Activated naive CD8-positive, alpha-beta T cell (primary cell): ENCODE results near the gene DLX4.

Experiments used
- H3K27ac Mint-ChIP-seq: one replicate; pipeline ENCODE4 v1.8.0; 2021; ENCODE audit warnings: mixed read lengths
- H3K27me3 Mint-ChIP-seq: one replicate; pipeline ENCODE4 v1.8.0; 2021; ENCODE audit warnings: mixed read lengths
- H3K36me3 Mint-ChIP-seq: one replicate; pipeline ENCODE4 v1.8.0; 2021; ENCODE audit warnings: mixed read lengths
- H3K4me1 Mint-ChIP-seq: one replicate; pipeline ENCODE4 v1.8.0; 2021; ENCODE audit warnings: low read depth, mixed read lengths
- H3K4me3 Mint-ChIP-seq: one replicate; pipeline ENCODE4 v1.8.0; 2021; ENCODE audit warnings: mild to moderate bottlenecking, mixed read lengths
- H3K9me3 Mint-ChIP-seq: one replicate; pipeline ENCODE4 v1.8.0; 2021; ENCODE audit warnings: low read depth, mixed read lengths

DLX4 gene

DNA sequence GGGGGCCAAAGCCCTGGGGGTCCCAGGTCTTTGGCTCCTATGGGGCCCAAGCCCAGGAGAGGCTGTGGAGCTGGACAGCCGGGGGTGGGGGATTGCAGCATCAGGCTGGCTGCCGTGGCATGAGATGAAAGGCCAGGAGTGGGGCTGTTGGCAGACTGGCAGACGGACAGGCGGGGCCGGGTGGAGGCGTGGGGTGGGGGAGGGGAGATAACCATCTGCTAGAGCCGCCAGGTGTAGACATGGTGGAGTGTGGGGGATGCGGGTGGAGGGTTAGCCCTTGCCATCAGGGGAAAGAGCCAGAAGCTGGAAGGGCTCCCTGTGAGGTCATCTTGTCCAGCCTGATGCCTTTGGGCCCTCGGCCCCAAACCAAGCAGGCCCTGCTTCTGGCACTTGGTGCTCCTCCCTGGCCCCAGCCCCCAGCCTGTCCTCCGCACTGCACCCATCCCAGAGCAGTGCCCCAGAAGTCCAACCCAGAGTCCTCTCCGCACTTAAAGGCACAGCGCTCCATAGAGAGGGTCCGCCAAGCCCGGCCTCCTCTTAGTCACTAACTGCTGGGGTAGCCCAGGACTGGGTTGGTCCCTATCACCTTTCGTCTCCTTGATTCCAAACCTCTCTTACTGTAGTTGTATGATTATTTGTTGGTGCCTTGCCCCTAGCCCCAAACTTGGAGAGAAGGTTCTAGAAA, 33.3 kb upstream of the DLX4 start:
- H3K27ac Mint-ChIP-seq: no peak overlapping the region
- no peaks in the 10 kb centered on the region for H3K36me3 Mint-ChIP-seq
- no peaks in the 10 kb centered on the region for H3K9me3 Mint-ChIP-seq
- H3K4me3 Mint-ChIP-seq: no peak overlapping the region
- H3K27me3 Mint-ChIP-seq: peaks cover 10% of the 10 kb centered on the region
- H3K4me1 Mint-ChIP-seq: no peaks in the 10 kb centered on the region

DNA sequence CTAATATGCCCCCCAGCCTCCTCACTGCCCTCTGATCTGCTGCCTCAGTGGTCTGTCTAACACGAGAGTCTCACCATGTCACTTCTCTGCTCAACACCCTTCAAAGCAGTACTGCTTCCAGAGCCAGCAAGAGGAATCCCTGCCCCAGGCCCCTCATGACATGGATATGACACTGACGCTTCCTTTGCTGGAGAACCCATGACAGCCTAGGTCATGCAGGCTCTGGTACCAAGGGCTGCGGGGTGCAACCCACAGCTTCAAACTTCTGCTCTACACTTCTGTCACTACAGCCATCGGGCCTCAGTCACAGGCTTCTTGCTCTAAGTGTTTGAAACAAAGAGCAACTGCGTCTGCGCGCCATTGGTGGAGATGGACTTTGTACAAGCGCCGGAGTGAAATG, 32.6 kb upstream of the DLX4 start:
- H3K4me3 Mint-ChIP-seq: no peak overlapping the region
- H3K27me3 Mint-ChIP-seq: peaks cover 9% of the 10 kb centered on the region
- H3K27ac Mint-ChIP-seq: no peak overlapping the region
- no peaks in the 10 kb centered on the region for H3K9me3 Mint-ChIP-seq
- H3K4me1 Mint-ChIP-seq: no peaks in the 10 kb centered on the region
- H3K36me3 Mint-ChIP-seq: no peaks in the 10 kb centered on the region

DNA sequence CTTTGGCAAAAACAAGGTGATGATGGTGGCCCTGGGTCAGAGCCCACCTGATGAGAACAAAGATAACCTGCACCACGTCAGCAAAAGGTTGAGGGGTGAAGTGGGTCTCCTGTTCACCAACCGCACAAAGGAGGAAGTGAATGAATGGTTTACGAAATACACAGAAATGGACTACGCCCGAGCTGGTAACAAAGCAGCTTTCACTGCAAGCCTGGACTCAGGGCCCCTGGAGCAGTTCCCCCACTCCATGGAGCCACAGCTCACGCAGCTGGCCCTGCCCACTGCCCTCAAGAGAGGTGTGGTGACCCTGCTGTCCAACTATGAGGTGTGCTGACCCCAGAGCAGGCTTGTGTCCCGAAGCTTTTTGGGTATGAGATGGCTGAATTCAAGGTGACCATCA, 29.7 kb upstream of the DLX4 start:
- no peak overlapping the region for H3K4me3 Mint-ChIP-seq

DNA sequence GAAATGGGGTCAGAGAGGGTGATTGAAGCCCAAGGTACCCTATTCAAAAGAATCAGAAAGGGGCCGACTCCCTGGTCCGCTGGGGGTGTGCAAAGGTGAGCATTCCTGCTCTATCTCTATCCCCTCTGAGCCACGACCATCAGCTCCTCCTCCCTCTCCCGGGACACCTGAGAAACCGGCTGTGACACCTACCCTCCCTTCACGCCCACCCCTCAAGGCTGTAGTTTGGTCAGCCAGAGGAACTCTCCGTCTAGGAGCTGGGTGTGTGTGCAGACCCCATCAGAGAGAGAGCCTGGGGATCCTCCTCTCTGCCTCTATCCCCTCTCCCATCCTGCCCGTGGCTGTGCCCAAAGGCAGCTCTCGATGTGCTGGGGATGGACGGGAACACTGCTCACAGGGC, 27.6 kb upstream of the DLX4 start:
- peaks cover 6% of the 10 kb centered on the region for H3K27me3 Mint-ChIP-seq
- H3K4me3 Mint-ChIP-seq: no peak overlapping the region
- H3K9me3 Mint-ChIP-seq: no peaks in the 10 kb centered on the region
- H3K27ac Mint-ChIP-seq: no peak overlapping the region
- no peaks in the 10 kb centered on the region for H3K36me3 Mint-ChIP-seq
- no peaks in the 10 kb centered on the region for H3K4me1 Mint-ChIP-seq

More for the DNA sequence above, 29.7 kb upstream of the DLX4 start:
- Mint-ChIP-seq H3K9me3 (no peaks in the 10 kb centered on the region), H3K27me3 (peaks cover 5% of the 10 kb centered on the region), H3K4me1 (no peaks in the 10 kb centered on the region), H3K27ac (no peak overlapping the region), H3K36me3 (no peaks in the 10 kb centered on the region)

DNA sequence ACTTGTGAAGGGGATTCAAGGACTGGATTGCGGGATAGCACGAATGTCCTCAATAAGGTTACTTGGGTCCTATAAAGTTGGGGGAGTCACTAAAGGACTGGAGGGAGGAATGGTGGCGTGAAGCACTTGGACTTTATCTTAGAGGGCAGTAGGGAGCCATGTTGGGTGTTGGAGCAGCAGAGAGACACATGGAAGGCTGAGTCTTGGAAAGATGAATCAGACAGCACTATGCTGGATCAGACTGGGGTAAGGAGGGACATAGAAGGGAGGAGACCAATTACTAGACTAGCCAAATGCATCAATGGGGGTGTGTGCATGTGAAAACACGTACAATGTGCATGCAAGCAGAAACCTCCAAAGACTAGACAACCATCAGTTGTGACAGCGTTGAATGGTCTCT, 26.0 kb upstream of the DLX4 start:
- peaks cover 6% of the 10 kb centered on the region for H3K27me3 Mint-ChIP-seq
- no peak overlapping the region for H3K4me3 Mint-ChIP-seq
- no peak overlapping the region for H3K27ac Mint-ChIP-seq
- no peaks in the 10 kb centered on the region for H3K9me3 Mint-ChIP-seq
- H3K4me1 Mint-ChIP-seq: no peaks in the 10 kb centered on the region
- no peaks in the 10 kb centered on the region for H3K36me3 Mint-ChIP-seq

DNA sequence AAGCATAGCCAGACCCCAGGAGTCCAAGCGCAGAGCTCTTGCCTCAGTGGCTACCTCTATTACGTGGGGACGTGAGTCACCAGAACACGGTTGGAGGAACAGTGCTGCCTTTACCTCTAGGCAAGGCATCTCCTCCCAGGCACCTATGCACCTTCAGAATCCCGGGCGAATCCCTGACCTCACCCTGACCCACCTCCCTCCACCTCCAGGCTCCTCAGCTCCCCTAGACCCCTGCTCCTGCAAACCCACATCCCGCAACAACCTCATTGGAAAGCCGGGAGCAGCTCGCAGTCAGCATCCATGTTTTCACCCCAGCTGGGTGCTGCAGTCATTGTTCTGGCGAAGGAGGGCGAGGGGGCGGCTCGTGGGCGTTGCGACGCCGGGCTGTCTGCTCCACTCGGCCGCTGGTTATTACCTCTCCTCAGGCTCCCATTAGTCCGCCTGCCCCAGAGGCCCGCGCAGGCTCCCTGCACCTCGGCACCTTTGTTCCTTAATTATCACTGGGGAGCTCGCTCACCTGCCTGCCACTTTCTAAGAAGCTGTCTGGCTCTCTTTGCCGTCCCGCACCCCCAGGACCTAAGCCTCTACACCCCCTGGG, 24.6 kb upstream of the DLX4 start:
- Mint-ChIP-seq H3K4me3 (no peak overlapping the region), H3K27ac (no peak overlapping the region), H3K36me3 (no peaks in the 10 kb centered on the region), H3K27me3 (peaks cover 6% of the 10 kb centered on the region), H3K9me3 (no peaks in the 10 kb centered on the region), H3K4me1 (no peaks in the 10 kb centered on the region)

DNA sequence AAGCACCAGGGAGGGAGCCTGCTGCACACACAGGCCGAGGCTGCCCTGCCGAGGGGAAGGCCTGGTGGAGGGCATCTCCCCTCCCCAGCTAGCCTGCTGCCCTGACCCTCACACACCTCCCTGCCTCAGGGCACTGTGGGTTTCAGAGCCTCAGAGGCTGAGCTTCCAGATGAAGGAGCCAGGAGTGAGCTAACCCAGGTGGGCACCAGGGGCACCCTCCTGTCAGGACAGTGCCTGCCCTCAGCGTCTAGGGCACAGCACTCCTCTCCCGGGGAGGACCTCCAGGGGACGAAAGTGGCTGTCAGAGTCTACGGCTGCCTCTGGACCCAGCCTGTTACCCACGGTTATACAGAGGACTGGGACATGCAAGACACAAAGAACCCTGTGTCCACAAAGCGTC, 22.8 kb upstream of the DLX4 start:
- Mint-ChIP-seq H3K4me3 (no peak overlapping the region), H3K27ac (no peak overlapping the region), H3K9me3 (no peaks in the 10 kb centered on the region), H3K27me3 (peaks cover 11% of the 10 kb centered on the region), H3K36me3 (no peaks in the 10 kb centered on the region), H3K4me1 (no peaks in the 10 kb centered on the region)

DNA sequence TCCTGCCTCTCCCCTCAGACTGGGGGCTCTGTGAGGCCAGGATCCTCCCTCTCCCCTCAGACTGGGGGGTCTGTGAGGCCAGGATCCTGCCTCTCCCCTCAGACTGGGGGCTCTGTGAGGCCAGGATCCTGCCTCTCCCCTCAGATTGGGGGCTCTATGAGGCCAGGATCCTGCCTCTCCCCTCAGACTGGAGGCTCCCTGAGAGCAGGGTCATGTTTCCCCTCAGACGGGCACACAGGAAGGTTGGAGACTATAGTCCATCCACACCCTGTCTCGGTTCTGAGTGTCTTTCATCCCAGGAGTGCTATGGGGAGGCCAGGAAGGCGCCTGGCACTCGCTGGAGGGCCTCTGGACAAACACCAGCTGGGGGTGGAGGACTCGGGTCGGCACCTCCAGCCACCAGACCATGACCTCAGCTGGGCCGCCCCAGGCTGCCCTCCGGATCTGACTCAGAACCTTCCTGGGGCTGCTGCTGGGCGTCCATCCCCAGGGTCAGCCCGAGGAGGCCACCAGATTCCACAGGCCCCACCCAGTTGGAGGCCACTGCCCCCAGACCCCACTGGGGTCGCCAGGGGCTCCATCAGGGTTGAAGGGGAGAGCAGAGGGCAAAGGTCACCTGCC, 21.9 kb upstream of the DLX4 start:
- Mint-ChIP-seq H3K9me3 (no peaks in the 10 kb centered on the region), H3K4me3 (no peak overlapping the region), H3K27me3 (peaks cover 11% of the 10 kb centered on the region), H3K36me3 (no peaks in the 10 kb centered on the region), H3K4me1 (no peaks in the 10 kb centered on the region), H3K27ac (no peak overlapping the region)

DNA sequence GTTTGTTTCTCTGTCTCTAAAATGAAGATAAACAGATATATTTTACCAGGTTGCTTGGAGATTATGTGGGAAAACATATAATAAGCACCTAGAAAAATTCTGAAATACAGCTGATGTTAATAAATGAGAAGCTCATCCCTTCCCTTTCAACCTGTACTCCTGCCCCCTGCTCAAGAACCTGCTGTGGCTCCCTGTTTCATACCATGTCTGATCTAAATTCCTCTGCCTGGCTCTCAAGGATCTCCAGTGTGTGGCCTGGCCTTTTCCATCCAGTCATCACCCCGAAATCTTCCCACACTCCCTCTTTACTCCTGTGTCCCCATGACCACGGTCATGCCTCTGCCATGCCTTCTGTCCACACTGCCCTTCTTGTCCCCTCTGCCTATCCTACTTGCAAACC, 19.4 kb upstream of the DLX4 start:
- Mint-ChIP-seq H3K27me3 (peaks cover 10% of the 10 kb centered on the region), H3K27ac (no peak overlapping the region), H3K36me3 (no peaks in the 10 kb centered on the region), H3K4me1 (no peaks in the 10 kb centered on the region), H3K4me3 (no peak overlapping the region), H3K9me3 (no peaks in the 10 kb centered on the region)

DNA sequence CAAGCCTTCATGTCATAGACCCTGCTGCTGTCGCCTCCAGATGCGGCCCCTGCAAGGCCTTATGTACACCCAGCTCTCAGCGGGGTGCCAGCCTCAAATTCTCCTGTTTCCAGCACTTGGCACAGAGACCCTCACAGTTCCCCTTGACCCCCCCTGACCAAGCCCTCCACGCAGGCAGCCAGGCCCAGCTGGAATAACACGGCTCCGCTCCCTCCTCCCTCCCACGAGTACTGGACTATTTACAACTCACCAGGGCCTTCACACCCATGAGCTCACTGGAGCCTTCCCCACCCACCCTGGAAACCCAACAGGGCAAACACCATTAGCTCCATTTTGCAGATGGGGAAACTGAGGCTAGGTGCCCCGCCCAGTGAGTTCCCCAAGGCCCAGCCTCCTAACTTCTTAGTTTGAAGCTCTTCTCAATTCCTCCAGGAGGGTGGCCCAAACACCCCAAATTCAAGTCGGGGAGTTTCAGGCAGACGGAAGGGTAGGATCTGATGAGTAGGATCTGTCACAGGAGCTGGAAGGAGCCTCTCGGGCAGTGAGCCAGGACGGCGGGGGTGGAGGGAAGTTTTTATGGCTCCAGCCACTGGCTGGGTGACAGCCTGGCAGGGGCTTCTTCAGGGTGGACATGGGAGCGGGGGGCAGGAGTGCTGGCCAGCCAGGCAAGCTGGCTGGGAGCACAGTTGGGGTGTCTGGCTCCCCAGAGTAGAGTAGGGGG, 17.5 kb upstream of the DLX4 start:
- Mint-ChIP-seq H3K36me3 (no peaks in the 10 kb centered on the region), H3K4me3 (no peak overlapping the region), H3K27ac (no peak overlapping the region), H3K9me3 (no peaks in the 10 kb centered on the region), H3K27me3 (peaks cover 8% of the 10 kb centered on the region), H3K4me1 (no peaks in the 10 kb centered on the region)

DNA sequence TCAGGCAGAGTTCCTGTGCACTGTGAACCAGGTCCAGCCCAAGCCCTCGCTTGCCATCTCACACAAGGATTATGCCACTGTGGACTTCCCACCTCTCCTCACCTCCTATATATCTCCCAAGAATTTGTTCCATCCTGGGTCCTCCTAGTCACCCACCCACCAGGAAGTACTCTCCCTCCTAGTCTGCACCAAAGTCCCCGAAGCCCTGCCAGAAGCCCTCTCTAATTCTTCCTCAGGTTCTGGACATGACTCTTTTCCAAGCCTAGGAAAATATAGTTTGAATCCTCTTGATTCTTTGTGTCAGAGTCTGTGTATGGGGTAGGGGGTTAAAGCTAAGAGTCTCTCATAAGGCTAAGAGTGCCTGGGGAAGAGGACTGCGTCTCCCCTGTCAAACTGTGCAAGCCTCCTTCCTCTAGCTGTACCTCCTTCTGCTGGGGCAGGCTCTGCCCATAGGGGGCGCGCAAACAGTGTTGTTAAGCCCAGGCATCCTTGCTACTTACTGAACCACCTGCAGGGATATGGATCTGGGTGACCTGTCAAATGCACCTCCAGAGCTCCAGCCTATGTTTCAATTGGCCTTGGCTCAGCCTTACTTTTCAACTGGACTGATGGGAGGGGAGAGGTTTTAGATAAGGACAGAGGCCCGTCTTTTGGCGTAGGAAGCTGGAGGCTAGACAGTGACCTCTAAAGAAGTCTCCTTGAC, 16.6 kb upstream of the DLX4 start:
- Mint-ChIP-seq H3K27ac (no peak overlapping the region), H3K27me3 (peaks cover 12% of the 10 kb centered on the region), H3K36me3 (no peaks in the 10 kb centered on the region), H3K4me3 (no peak overlapping the region), H3K9me3 (no peaks in the 10 kb centered on the region), H3K4me1 (no peaks in the 10 kb centered on the region)

DNA sequence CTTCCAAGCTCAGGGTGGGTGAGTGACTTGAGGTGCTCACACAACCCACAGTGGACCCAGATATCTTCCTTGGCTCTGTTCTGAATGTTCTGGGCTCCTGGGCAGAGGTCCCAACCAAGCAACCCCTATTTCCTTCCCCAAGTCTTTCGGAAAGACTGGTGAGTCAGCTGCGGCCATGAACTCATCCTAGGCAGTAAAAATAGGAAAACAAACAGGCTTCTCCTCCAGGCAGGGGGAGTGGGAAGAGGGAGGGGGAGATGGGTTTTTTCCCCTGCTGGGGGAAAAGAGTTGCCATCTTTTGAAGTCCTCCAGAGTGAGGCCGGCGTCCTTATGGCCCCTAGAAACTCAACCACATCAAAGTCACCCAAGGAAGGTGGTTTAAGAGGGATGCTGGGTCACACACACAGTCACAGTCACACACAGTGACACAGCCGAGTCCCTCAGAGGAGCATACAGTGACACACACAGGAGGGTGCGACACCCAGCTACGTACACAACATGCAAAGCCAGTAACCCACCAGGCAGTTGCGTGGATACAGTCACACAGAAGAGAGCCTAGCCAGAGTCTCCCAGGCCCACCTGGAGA, 16.0 kb upstream of the DLX4 start:
- H3K4me3 Mint-ChIP-seq: no peak overlapping the region
- H3K9me3 Mint-ChIP-seq: no peaks in the 10 kb centered on the region
- H3K27me3 Mint-ChIP-seq: peaks cover 13% of the 10 kb centered on the region
- H3K27ac Mint-ChIP-seq: no peak overlapping the region
- no peaks in the 10 kb centered on the region for H3K36me3 Mint-ChIP-seq
- H3K4me1 Mint-ChIP-seq: no peaks in the 10 kb centered on the region

DNA sequence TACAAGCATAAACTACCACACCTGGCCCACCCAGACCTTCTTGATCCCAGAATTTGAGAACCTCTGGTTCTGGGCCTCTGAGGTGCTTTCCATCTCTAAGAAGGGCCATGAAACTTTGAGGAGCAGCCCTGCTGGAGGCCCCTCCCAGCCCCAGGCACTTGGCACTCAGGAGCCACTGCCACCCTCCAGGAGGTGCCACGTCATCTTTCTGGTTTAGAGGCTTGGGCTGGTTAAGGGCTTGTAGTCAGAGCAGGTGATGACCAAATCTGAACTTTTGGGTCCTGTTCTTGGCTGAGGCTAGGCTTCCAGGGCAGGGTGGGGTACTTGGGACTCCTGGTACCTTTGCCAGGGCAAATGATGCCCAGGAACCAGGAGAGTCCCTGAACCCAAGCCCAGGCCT, 13.8 kb upstream of the DLX4 start:
- H3K9me3 Mint-ChIP-seq: no peaks in the 10 kb centered on the region
- H3K27ac Mint-ChIP-seq: no peak overlapping the region
- H3K4me3 Mint-ChIP-seq: no peak overlapping the region
- no peaks in the 10 kb centered on the region for H3K4me1 Mint-ChIP-seq
- H3K36me3 Mint-ChIP-seq: no peaks in the 10 kb centered on the region
- H3K27me3 Mint-ChIP-seq: peaks cover 8% of the 10 kb centered on the region

DNA sequence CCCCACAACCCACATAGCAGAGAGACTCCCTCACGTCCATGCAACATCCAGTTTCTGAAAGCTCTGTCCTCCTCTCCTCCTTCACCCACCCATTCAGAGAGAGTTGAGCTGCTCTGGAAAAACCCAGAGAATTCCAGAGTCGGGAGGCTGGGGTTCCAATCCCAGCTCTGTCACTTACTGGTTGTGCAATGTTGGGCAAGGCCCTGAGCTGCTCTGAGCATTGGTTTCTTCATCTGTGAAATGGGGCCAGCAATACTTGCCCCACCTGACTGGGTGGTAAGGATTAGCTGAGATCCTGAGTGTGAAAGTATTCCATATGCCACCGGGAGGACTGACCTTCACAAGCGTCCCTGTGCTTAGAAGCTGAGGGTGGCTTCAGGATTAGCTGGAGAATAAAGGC, 12.2 kb upstream of the DLX4 start:
- H3K4me1 Mint-ChIP-seq: no peaks in the 10 kb centered on the region
- H3K4me3 Mint-ChIP-seq: no peak overlapping the region
- no peak overlapping the region for H3K27ac Mint-ChIP-seq
- no peaks in the 10 kb centered on the region for H3K9me3 Mint-ChIP-seq
- peaks cover 12% of the 10 kb centered on the region for H3K27me3 Mint-ChIP-seq
- H3K36me3 Mint-ChIP-seq: no peaks in the 10 kb centered on the region
